DMS 273 treated with DMSO at 0.1 percent for 48 hours (cell line): ENCODE results near the gene PHLDB1.

Experiments used
- DNase-seq: peaks from one replicate; lab custom pipeline; 2025; lab: John Stamatoyannopoulos, UW

The PHLDB1 gene

DNA sequence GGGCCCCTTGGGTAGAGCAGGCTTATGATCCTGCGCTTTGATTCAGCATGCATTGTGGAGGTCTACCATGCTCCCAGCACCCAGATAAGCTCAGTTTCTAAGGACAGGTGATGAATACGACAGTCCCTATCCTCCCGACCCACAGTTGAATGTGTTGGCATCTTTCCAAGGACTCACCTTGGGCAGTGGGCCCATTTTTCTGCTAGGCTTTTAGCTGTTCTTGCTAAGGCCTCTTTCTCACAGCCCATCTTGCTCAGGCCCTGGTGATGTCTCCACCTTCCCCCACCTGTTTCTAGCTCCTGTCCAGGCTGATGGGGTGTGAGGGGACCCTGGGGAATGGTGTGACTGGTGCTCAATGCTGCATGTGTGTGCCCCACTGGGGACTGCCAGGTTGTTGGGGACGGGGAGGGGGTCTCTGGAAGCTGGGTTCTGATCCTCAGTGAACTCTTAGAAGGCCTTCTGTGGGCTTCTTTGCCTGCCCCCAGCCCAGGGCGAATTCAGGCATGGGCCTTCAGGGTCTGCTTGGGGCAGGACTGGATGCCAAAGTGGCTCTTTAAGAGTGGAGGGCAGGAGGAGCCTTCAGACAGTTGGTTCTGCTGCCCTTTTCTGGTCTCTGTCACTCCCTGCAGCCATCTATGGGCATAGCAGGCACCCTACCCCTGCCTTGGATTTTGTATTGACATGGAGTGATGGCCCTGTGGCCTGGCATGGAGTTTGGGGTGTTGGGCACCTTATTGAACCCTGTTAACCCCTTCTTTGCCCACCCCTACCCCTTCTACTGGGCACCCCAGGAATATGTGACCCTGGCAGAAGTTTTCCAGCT lies 33.1 kb downstream of the PHLDB1 start:
- DNase-seq, result no peak

DNA sequence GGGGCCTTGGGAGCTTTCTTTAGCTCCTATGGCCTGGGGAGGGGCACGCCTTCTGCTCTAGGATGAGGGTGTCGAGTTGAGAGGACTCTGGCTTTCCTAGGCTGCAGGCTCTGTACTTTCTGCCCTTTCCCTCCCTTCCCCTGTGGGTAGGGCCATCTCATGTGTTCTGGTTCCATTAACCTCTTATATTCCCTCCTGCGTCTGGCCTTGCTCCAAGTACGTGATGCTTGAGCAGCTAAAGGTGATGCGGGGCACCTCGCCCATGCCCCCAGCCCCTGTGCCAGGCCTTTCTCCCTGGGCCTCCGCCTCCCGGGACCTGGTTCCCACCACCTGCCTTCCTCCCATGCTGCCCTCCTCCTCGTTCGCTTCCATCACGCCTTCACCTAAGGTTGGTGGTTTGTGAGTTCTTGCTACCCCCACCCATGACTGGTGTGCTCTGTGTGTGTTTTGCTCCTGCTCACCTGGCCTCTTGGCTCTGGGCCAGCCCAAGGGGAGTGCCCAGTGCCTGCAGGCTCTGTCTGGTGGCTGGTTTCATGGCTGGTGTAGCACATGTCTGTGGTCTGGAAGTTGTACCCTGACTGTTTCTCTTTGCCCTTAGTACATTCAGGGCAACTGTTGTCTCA lies 34.1 kb downstream of the PHLDB1 start:
- no peak for DNase-seq

DNA sequence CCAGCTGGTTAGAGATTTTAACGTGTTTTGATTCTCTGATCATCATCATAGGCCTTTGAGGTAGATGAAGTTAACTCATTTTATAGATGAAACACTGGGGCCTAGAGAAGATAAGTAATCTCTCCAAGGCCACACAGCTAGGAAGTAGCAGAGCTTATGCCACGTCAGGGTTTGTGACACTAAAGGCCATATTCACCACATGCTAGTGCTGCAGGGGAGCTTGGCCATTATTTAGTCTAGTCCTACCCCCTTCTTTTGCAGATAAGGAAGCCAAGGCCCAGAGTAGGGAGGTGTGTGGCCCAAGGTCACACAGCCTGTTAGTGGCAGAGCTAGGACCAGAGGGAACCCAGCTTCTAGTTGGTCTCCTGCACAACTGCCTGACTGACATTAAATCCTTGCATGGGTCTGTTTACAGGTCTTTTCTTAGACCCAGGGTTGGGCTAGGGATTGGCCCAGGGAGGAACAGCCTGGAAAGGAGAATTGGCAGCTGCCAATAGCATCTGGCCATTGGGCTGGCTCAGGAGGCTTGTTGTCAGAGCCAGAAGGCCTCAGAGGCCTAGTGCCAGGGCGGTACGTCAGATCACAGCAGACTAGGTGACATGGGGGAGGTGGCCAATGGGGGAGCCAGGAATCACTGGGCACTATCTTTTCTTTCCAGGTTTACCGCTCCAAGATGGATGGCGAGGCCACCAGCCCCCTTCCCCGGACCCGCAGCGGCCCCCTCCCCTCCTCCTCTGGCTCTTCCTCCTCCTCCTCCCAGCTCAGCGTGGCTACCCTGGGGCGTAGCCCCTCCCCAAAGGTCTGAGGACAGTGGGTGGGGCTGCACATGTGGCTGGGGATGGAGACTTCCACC lies 36.0 kb downstream of the PHLDB1 start:
- no peak for DNase-seq

GRCh38 chr11:118643995-118644345 lies 36.6 kb downstream of the PHLDB1 start:
- no peak for DNase-seq

DNA sequence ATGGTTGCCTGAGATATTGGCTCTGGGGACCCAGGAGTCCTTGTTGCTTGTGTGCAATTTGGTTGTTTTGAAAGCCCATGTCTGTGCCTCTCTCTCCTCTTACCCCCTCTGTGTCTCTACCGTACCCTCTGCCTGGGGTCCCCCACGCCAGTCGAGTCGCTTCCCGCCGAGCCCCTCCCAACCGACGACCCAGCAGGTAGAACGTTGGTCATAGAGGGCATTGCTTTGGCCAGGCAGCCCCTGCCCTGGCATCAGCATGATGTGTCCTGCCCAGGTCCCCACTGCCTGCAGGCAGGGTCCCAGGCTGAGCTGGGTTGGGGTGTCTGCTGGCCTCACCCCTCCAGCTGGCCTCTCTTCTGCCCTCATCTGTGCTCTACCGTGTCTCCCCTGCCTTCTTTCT lies 37.1 kb downstream of the PHLDB1 start:
- no peak for DNase-seq

GRCh38 chr11:118645066-118645715 lies 37.8 kb downstream of the PHLDB1 start:
- DNase-seq, result no peak

DNA sequence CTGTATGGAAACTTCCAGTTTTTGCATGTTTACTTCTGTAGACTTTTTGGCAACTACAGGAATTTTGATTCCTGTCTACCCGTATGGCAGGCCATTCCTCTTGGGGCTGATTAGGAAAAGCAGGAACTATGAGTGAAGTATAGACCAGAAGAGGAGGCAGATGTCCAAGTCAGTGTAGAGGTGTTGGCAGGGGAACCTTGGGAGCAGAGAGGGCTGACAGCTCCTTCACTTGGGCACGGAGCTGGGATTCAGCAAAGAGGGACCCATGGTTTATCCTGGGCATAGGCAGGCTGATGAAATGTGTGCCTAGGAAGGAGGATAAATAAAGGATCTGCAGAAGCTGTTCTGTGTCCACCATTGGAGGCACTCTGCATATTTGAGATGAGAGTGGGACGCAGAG lies 39.0 kb downstream of the PHLDB1 start:
- DNase-seq, result no peak

GRCh38 chr11:118648291-118648690 lies 40.9 kb downstream of the PHLDB1 start:
- DNase-seq, result no peak

DNA sequence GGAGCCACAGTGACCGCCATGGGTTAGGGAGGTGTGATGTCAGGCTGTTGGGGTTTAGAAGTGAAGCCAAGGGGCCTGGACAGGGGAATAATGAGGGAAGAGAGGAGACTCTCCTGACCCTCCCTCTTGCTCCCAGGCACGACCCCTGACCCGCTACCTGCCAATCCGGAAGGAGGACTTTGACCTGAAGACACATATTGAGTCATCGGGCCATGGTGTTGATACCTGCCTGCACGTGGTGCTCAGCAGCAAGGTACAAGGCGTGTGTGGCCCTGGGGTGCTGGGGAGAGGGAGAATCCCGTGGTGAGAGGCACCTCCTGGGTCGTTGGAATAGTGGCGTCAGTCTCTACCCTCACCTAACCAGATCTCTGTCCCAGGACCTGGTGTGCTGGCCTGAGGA lies 42.5 kb downstream of the PHLDB1 start:
- DNase-seq, result no peak

- DNase-seq, result no peak
Observed at GRCh38 chr11:118650366-118650765, 43.0 kb downstream of the PHLDB1 start.

GRCh38 chr11:118651820-118652219 lies 44.4 kb downstream of the PHLDB1 start:
- no peak for DNase-seq

DNA sequence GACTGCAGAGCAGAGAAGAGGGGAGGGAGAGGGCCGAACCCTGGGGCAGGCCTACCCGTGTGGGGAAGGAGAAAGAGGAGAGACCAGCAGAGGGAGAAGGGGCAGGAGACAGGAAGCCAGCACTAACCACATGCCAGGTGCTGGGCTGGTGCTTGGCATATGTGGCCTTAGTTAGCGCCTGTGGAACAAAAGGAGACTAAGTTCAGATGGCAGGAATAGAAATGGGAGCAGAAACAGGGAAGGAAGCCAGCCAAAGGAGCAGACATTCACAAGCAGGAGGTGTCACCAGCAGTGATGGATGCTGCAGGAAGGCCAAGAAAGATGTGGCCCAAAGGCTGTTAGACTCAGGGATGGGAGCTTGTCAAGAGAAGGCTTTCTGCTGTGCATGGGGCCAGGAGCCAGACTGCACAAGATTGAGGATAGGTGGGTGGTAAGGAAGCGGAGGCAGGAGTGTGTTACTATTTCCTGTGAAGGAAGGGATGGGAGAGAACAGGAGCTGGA lies 45.3 kb downstream of the PHLDB1 start:
- no peak for DNase-seq

GRCh38 chr11:118653684-118654390 lies 46.4 kb downstream of the PHLDB1 start:
- DNase-seq, result no peak

- DNase-seq, result no peak
Observed at GRCh38 chr11:118655486-118656190, 48.2 kb downstream of the PHLDB1 start.

DNA sequence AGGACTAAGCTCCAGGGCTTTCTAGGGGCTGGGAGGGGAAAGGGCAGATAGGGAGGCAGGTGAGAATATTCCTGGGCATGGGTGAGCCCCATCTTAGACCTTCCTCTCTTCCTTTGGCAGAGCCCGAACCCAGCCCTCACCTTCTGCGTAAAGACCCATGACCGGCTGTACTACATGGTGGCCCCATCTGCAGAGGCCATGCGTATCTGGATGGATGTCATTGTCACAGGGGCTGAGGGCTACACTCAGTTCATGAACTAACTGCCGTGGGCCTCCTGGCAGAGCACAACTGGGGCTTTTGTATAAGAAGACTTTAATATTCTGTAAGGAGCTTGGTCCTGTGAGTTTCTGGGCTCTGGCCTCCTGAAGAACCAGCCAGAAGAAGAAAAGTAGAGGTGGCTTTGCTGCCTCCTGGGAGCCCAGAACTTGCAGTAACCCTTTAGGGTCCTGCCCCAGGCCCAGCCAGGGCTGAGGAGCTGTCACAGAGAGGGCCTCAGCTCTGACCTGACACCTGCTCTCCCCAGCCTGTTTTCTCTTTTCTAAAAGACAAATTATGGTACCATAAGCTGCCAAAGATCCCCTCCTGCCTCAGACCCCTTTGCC lies 49.2 kb downstream of the PHLDB1 start:
- DNase-seq, result no peak

DNA sequence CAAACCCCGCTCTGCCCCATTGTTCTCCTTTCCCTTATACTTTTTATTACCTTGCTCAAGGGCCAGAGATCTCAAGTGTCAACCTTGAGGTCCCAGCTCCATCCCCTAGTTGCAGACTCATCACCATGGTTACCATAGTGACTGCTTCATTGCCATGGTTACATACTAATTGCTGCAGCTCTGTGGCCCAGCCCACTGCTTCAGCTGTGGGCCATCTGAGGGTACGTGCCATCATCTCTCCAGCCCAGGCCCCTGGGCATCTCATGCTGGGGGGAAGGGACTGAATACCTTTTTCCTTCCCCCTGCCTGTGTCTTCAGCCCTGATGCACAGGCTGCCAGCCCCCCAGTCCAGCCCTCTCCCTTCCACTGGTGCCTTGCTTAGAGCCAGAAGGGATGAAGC lies 49.8 kb downstream of the PHLDB1 start:
- no peak for DNase-seq

DNA sequence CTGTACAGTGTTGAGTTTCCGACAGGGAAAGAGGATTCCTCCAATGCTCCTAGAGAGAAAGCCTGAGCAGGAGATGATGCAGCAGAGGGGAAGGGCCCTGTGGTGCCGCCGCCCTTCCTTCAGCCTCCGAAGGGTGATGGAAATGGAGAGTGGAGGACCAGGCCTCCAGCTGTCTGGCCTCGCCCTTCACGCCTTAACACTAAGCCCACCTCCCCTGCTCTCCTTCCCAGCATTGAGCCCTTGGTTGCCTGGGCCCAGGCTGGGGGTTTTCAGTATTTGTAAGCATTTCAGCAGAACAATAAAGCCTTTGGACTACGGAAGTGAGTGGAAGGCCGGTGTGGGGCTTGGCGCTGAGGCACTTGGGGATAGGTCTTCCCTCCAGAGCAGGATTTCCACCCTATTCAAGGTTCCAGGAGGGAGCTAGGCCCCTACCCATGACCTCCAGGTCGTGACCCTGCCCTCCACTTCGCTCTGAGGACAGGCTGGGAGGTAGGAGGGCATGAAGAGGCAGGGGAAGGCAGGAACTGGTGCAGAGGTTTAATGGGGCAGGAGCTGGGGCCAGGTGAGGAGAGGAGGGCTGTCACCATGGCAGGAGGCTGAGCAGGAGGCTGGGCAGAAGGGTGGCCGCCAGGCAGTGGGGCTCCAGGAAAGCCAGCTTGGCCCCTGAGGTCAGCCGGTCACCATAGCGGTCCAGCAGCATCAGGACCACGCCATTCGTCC lies 50.5 kb downstream of the PHLDB1 start:
- no peak for DNase-seq

DNA sequence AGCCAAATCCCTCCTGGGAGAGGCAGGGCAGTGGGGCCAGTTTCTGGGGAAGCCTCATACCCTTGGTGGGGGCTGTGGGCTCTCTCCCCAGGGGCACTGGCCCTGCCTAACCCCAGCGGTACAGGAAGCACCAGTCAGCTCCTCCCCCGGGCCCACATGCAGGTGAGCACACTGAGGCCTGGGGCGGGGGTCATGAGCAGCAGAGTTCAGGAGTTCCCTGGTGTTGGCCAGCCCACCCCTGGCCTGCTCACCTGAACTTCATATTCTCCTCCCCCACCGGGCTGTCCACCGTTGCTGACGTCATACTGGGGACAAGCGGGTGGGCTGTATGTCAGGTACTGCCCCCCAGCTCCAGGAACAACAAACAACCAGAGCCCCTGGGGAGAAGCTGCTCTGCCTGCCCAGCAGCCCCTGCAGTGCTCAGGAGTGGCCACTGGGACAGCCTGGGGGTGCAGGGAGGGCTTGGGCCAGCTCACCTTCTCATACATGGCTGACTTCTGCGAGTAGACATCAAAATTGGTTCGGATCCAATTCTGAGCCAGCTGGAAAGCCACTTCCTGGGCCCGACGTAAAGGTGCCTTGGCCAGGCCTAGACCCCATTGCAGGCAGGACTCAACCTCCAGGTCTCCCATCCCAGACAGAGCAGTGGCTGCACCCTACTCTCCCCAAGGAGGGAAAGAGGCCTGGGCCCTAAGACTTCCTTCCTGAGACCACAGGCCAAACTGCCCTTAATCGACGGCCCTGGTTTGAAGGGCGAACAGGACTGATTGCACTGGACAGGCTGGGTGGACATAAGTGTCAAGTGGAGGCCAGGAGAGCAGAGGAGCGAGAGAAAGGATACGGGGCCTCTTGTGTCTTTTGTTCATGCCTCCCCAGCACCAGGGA lies 51.3 kb downstream of the PHLDB1 start:
- DNase-seq, result no peak
